Dedifferentiated amniotic fluid mesenchymal stem cell (primary cell): ENCODE data around the gene CLEC16A.

Source experiments
- DNase-seq: peaks from one replicate; pipeline ENCODE4 v3.0.0-alpha.2; 2016; ENCODE audit errors: extremely low spot score

The CLEC16A gene

DNA sequence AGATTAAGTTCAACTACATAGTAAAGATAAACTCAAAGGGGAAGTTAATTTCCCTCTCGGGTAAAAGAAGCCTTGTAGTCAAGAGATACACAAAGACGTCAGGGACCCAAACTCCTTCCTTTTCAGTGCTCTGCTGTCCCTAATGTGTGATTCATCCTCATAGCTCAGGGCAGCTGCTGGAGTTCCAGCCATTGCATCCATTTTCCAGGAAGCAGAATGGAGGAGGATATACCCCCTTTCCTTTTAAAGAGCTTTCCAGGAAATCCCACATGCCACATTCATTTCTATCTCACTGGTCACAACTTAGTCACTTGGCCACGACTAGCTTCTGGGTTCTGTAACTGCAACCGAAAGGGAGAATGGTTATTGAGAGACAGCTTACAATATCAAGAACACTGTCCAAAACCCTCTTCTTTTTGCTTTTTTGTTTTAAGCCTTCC lies 216.3 kb downstream of the CLEC16A start:
- no peak for DNase-seq

DNA sequence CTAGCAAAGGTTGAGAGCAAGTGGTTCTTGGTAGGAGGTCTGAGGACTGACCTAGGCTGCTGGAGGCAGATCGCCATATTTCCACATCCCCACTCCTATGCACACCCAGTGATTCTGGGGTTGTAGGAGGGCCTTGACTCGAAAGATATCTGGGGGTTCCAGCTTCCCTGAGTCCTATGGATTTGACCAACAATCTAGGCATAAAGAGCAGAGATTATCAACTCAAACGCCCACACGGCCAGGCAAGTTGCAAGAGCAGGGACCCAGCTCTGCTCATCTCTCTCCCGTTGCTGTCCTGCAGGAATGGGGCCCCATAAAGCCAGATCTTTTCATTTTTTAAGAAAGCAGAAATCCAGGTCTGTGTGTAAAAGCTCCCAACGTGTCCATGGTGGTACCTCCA lies 217.1 kb downstream of the CLEC16A start:
- DNase-seq, result no peak

DNA sequence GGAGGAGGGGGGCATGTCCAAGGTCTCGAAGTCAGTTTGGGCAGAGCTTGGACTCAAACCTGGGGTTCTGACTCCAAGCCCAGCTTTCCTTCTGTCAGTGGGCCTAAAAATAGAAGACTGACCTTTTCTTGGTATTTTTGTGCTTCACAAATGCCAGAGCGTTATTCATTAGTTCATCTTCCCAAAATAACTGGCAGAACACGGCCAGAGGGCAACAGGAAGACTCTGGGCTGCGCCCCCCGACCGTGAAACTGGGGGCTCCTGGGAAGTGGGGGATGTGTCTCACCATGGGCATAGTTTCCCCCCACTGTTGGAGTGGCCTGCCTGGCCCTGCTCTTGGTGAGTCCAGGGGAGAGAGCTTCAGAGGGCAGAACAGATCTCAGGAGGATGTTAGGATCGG lies 217.6 kb downstream of the CLEC16A start:
- DNase-seq, result no peak

DNA sequence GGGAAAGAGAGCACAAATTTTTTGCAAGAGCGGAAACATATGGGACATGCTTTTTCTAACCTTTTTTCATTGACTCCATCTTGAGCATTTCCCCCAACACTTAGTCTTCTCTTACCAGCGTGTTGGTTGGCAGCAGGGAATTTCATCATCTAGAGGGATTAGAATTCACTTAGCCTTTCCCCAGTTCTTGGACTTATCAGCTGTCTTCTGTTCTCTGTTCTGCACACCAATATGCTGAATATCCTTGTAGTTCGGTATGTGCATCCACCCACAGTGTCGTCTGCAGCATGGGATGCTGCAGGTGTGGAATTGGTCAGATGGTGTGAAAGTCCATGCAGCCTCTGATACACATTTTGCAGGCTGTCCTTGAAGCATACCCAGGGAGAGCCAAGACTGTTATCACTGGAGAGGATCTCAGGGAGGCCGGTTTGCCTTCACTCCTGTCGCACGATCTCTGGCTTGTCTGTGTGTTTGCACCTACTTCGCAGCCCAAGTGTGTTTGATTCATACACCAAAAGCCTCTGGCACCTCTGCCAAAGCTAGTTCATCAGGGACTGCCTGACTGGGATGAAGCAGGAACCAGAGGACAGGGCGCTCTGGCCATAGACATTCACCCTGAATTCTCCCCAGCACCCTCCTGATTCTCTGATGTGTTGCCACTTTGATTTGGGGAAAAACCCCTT lies 218.4 kb downstream of the CLEC16A start:
- no peak for DNase-seq

DNA sequence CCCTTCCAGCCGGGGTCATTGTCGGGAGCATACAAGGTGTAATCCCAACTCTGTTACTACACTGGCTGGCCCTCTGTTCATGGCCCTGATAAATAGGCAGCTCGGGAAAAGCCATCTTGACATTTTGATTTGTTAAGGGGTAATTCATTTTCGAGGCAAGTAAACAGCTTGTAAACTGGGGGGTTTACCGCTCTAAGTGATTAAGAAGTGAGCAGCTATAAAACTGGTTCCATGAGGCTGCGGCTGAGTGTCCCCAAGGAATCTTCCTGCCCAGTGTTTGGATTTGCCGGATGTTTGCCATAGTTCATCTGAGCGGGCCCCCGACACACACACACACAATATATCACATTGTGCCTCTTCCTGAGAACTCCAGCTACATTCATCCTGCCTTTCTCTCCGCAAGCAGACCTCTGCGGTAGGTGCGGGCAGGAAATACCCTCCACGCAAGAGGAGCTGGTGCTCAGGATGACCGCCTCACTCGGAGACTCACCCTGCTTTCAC lies 219.4 kb downstream of the CLEC16A start:
- no peak for DNase-seq

DNA sequence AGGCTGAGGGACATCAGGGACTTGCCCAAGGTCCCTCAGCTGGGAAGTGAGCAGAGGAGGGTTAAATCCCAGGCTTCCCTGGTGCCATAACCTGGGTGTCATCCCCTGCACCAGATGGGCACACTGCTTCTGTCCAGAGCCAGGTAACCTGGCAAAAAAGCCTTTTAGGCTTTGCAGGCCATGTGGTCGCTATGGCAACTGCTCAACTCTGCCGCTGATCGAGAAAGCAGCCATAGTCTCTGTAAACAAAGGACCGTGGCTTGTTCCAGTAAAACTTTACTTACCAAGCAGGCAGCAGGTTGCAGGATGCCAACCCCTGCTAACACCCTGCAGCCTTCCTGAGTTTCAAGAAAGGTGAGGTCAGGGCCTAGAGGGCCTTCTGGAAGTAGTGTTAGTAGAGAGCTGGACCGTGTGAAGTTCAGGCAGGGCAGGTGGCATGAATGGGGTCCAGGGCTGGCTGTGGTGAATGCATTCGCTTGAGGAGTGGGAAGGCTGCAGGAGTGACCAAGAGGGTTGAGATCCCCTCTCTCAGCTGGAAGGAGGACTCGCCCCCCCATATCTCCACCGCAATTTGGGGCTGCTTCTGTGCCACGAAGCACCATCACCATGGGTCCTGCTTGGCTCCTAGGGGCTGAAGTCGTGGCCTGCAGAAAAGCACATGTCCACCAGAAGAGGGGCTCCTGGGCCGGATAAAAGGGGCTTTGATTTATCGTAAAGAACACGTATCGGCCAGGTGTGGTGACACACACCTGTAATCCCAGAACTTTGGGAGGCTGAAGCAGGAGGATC lies 220.3 kb downstream of the CLEC16A start:
- DNase-seq, result no peak

DNA sequence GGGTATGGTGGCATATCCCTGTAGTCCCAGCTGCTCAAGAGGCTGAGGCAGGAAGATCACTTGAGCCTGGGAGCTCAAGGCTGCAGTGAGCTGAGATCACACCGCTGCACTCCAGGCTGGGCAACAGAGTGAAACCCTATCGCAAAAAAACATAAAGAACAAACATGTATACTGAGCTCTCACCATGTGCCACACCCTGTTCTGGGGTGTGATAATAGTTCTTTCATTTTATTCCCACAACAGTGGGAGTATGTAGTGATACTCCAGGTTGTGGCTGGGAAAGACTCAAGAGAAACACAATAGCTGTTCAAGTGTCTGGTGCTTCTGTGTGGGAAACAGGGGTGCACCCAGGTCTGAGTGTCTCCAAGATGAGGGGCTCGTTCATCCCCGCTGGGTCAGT lies 221.0 kb downstream of the CLEC16A start:
- no peak for DNase-seq

DNA sequence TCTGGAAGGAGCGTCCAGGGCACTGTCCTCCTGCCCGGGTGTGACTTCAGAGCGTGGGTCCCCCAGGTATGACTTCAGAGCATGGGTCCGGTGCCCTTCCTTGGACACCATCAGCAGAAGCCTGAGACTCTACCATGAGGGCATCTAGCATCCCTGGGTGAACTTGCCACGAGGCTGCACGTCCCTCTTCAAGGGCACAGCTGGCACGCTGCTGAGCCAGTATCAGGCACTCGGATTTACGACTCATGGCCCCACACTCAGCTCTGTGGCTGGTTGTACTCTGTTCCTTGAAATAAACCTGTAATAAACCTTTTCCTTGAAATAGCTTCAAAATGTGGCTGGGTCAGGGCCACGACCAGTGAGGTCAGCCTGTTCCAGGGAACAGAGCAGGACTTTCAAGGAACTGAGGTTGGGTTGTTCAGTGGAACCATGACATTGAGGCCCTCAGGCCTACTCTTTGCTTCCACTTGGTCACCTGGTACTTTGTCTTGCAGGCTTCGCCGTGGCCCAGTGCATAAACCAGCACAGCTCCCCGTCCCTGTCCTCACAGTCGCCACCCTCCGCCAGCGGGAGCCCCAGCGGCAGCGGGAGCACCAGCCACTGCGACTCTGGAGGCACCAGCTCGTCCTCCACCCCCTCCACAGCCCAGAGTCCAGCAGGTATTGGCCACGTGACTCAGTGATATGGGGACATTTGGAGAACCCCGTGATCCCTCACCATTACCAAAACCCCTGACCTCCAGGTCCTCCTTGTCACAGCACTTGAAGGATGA lies 221.7 kb downstream of the CLEC16A start:
- no peak for DNase-seq

DNA sequence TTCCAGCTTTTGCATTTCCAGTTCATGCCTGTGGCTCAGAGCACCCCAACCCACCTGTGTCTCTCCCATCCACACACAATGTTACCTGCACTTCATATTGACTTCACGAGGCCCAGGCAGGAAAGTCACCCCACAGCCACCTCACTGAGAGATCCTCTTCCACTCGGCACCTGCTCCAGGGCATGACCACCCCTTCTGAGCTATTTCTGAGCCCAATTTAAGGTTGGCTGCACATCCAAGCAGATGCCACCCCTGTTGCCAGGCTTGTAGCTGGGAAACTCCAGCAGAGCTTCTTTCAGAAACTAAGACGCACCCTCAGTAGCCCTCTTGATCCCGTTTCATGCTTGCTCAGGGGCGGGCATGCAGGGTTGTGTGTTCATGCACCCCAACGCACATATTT lies 223.2 kb downstream of the CLEC16A start:
- DNase-seq, result no peak

DNA sequence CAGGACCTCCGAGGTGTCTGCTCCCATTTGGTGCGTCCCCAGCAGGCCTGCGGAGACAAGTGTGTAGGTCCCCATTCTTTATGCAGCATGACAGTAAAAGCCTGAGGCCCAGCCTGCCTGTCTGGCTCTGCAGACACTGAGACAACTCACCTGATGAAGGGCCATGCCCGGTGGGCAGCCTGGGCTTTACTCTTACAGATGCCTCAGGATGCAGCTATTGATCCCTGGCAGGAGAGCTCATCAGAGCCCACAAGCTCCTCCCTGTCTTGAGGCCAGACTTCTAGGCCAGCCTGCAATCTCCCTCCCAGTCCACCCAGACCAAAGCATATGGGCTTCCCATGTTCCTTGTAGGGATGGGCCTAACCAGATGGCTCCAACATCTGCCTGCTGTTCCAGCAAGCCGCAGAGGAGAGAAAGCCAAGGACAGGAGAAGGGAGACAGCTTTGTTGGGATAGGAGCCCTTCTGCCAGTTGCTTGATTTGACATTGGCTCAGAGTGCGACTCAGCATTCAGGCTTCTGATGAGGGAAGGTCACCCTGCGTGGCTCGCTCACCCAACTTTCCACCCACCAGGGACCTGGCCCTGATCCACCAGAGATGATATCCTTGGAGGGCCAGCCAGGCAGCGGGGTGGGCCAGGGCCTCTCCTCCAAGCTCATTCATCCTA lies 224.2 kb downstream of the CLEC16A start:
- no peak for DNase-seq

DNA sequence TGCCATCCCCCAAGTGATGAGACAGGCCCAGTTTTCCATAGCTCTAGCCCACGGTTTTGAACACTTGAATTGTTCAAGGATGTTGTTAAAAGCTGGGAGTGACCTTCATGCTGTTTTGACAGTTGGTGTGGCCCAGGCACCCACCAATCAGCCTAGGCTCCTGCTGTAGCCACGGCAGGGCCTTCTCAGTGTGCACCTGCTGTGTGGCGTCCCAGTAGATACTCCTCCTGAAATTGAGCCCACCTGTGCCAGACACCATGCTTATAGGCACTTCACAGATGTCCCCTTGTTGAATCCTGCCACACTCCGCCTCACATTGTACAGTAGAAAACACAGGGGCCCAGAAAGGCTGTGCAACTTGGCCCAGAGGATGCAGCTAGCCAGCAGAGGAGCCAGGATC lies 225.3 kb downstream of the CLEC16A start:
- no peak for DNase-seq

DNA sequence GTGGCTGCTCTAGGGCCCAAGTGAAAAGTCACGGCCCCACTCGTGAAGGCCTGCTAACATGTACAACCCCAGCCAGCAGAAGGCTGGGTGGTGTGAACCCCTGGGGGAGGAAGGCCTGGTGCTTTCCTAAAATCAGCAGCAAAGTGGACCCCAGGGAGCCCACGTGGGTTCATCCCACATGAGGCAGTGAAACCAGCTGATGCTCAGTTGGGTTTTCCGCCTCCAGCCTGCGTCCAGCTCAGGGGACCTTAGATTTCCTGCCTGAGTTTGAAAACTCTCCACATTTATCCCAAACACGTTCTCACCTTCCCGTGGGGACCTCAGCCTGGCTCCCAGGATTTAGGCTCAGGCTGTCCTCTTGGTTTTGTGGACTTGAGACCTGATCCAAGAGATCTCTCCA lies 225.8 kb downstream of the CLEC16A start:
- no peak for DNase-seq

DNA sequence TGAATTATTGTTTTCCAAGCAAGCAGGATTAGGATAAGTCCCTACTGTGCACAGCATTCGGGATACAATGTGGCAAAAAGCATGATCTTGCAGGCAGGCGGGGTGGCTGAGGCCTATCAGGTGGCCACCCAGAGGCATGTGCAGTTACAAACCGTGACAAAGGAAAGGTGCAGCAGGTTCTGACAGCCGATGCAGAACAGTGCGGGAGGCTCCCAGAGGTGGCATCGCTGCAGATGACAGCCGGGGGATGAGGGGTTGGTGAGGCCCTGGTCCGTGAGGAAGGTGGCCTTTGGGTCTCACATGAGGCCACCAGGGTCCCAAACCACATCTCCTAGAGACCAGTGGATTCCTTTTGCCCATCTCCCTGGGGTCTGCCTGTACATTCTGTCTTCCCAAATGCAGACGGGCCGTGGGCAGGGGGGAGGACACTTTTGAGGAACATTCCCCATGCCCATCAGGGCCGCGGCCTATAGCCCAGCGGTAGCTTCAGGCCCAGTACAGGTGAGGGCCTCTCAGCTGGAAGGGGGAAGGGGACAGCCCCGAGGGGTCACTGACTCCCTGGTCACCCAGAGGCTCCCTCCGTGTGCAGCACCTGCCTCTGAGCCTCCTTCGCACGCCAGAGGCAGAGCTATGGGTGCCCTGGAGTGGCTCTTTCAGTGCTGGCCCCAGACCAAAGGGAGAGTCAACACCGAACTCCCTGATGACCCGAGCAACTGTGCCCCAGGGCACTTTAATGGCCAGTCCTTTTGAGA lies 226.5 kb downstream of the CLEC16A start:
- DNase-seq, result no peak

DNA sequence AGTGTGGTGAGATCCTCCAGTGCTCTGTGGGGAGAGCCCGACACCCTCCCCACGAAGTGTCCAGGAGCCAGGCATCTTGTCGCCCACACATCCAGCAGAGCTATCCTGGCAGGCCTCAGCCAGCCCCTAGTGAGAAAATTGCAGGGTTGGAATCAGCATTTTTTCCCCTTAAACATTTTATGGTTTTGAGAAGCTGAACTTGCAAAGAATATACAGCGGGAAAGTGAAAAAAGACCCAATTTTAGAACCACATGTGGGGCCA lies 227.0 kb downstream of the CLEC16A start:
- DNase-seq, result no peak

DNA sequence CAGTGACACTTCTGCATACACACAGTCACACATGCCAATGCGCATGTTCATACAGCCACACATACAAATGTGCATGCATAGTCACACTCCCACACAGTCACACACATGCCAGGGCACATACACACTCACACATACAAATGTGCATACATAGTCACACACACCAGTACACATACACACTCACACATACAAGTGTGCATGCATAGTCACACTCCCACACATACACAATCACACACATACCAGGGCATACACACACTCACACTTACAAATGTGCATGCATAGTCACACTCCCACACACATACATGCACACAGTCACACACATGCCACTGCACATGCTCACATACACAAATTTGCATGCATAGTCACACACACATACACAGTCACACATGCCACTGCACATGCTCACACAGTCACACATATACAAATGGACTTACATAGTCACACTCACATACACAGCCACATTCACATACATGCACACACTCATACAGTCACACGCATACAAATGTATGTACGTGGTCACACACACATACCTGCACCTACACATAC lies 227.5 kb downstream of the CLEC16A start:
- no peak for DNase-seq

DNA sequence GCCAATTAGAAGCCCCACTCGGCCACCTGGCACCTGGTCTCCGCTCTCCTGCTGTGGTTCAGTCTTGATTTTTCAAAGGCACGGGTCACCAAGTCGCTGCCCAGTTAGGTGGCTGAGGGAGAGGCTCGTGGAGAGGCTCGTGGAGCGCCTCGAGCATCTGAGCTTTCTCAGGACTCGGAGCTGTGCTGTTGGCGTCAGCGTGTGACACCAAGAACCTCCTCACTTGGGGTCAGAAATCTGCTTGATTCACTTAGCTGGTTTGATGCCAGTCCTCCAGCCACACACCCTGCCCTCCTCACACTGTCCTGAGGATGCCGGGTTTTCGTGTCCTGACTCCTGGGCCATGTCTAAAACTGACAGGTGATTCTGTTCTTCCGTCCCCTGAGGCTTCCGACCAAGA lies 229.1 kb downstream of the CLEC16A start:
- no peak for DNase-seq

DNA sequence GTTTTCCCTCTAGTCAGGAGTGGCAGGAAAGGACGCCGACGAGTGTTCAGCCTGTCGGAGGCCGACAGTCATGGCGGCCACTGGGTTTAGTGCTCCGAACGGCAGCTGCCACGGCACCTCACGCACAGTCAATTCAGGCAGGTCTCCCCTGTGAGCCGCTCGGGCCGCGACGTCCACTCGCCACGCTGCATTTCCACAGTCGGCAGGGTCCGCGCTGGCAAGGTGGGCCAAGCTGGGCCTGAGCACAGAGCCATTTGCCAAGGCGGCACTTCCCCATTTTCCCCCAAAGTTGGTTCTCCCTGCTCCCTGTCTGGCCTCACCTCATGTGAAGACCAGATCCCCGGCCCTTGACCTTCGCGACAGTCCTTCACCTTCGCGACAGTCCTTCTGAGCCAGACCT lies 229.8 kb downstream of the CLEC16A start:
- no peak for DNase-seq

DNA sequence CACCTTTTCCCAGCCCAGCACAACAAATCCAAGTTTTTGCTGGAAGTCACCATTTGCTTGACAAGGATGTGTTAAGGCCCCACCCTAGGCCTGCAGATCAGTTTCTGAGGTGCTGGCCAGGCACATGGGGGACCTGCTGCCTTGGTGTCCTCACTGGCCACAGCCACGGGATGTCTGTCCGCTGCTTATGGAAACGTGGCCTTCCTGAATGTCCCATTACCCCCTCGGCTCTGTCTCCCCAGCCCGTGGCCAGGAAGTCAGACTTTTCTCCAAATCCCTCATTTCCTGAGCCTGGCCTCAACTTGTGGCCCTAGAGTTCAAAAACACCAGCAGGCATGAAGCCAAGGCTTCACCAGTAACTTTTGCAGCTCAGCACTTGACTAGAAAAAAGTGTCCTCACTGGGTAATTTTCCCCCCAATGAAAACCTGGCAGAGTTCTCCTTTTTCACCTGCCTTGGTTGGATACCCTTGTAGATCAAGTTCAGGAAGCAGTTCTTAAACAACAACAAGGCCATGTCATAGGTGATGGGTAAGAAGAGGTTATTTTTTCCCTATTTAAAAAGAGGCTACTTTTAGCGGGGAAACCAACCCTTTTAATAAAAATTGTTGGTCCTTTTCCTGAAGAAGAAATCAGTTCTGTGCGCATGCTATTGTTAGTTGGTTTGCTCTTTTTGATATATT lies 230.9 kb downstream of the CLEC16A start:
- DNase-seq, result no peak

DNA sequence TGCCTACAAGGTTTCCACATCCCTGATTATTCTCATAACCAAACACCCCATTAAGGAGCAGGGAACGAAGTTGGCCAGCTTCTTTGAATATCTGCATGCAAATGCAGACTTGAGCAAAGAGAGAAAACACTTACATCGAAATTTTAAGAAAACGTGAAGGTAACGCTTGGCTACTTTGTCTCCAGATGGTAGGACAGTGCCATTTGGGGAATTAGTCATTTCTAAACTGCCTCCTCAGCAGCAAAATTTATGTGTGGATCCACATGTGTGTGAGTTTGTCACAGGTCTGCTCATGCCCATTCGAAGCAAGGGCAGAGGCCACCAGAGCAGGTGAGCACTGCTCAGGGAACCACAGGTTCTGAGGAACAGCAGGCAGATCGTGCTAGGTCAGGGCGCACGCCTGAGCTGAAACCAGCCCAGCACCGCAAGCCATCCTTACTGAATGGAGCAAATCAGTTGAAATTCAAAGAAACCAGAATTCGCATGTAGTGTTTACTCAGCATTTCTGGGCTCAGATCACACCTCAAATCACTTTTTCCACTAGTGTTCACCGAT lies 231.5 kb downstream of the CLEC16A start:
- DNase-seq, result no peak

DNA sequence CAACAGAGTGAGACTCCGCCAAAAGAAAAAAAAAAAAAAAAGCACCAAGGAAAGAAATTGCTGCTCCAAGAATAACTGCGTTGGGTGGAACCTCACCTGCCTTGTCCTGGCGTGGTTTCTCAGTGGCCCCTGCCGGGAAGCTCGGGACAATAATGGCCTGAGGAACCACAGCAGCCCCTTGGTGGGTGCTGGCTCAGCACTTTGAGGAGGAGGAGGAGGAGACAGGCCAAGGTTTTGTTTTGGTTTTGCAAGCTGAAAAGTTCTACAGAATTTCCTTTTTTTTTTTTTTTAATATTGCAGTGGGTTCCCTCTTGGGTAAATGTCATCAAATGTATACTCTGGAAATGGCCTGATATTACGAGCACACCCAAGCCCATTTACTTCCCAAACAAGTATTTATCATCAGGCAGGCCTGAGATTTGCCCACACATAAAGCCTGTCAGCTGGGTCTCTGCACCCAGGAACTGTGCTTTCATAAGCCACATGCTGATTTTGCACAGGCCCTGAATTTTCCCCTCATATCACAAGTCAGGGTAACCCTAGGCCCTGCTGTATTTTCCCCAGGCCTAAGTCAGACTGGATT lies 233.3 kb downstream of the CLEC16A start:
- no peak for DNase-seq
